WTC11 (cell line): ENCODE measurements around the gene MGST3.
"Not testable (repeated sequence)": the region's sequence is repeated elsewhere in the genome, so short reads cannot be mapped to it uniquely, and the experiment has no call there.

Experiments
- SMAD3 ChIP-seq: sonication (generic); formaldehyde crosslinking; IDR thresholded peaks from 2 replicates; pipeline ENCODE4 v1.8.0; 2022; ENCODE audit warnings: missing genetic modification reagents, mild to moderate bottlenecking, borderline replicate concordance
- TP53 ChIP-seq: sonication (generic); formaldehyde crosslinking; IDR thresholded peaks from 2 replicates; pipeline ENCODE4 v1.8.1; 2023; ENCODE audit warnings: mild to moderate bottlenecking, missing genetic modification reagents

DNA sequence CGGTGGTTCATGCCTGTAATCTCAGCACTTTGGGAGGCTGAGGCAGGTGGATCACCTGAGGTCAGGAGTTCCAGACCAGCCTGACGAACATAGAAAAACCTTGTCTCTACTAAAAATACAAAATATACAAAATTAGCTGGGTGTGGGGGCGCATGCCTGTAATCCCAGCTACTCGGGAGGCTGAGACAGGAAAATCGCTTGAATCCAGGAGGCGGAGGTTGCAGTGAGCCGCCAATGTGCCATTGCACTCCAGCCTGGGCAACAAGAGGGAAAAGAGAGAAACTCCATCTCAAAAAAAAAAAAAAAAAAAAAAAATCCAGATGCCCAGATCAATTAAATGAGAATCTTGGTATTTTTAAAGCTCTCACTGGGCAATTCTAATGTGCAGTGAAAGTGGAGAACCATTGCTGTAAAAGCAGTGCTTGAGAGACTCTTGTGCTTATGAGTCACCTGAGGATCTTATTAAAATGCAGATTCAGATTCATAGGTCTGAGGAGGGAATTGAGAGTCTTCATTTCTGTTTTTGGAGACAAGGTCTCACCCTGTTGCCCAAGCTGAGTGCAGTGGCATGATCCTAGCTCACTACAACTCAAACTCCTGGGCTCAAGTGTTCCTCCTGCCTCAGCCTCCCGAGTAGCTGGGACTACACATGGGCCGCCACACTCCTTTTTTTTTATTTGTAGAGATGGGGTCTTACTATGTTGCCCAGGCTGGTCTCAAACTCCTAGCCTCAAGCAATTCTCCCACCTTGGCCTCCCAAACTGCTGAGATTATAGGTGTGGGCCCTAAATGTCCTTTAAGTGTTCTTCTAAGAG lies 27.9 kb downstream of the MGST3 start:
- TF ChIP-seq TP53; SMAD3 (CRISPR knock-in tag): not testable (repeated sequence)
